CD14-positive monocyte (primary cell): ENCODE measurements around the gene FAT1. TPM values are rescaled to one million over a fixed set of nuclear protein-coding genes. Genes with fewer than 3 reads are reported as not detected.

ENCODE experiments used
- DNase-seq, 3 donors: peaks; one replicate each; pipeline ENCODE4 v3.0.0-alpha.2; 2011 to 2022
- H2AFZ ChIP-seq: 2 replicates; pipeline ENCODE4 v1.6.0; 2012; ENCODE audit warnings: mild to moderate bottlenecking, low read depth, low read length, inconsistent platforms; ENCODE audit not compliant: insufficient read depth, poor library complexity, severe bottlenecking
- H3K27ac ChIP-seq, 2 donors: 1 replicate in 1 of 2; 2 replicates in 1 of 2; pipeline ENCODE4 v1.5.1; 2012 to 2013; ENCODE audit warnings: low read length in 2 of 2, control low read depth in 1 of 2, inconsistent platforms in 1 of 2, low read depth in 1 of 2, mild to moderate bottlenecking in 1 of 2
- H3K27me3 ChIP-seq, 2 donors: one replicate each; pipeline versions ENCODE4 v1.6.0 to v1.6.1; 2011 to 2013; ENCODE audit warnings: low read length in 2 of 2; ENCODE audit not compliant: control insufficient read depth in 2 of 2, insufficient read depth in 2 of 2
- H3K36me3 ChIP-seq, 2 donors: replicated peaks in 1 of 2; 1 replicate in 1 of 2; 2 replicates in 1 of 2; pipeline versions ENCODE4 v1.5.1 to v1.6.1; 2012 to 2013; ENCODE audit warnings: low read length in 2 of 2, control low read depth in 1 of 2, inconsistent platforms in 1 of 2, mild to moderate bottlenecking in 1 of 2; ENCODE audit not compliant: insufficient read depth in 2 of 2, control insufficient read depth in 1 of 2
- H3K4me1 ChIP-seq, 2 donors: 1 replicate in 1 of 2; 2 replicates in 1 of 2; pipeline versions ENCODE4 v1.5.1 to v1.6.1; 2012 to 2013; ENCODE audit warnings: low read length in 2 of 2, control low read depth in 1 of 2, inconsistent platforms in 1 of 2, mild to moderate bottlenecking in 1 of 2, moderate library complexity in 1 of 2; ENCODE audit not compliant: insufficient read depth in 2 of 2, control insufficient read depth in 1 of 2
- H3K4me2 ChIP-seq: replicated peaks from 2 replicates; pipeline ENCODE3; 2012; ENCODE audit warnings: low read length, moderate library complexity, mild to moderate bottlenecking; ENCODE audit not compliant: poor library complexity, severe bottlenecking; ENCODE audit errors: extremely low read depth
- H3K4me3 ChIP-seq, 3 experiments: fragments of 200-600 bp in 1 of 3; sonication (generic) in 1 of 3; replicated peaks in 1 of 3; 1 replicate in 2 of 3; 2 replicates in 1 of 3; pipeline ENCODE4 v1.5.1; 2011 to 2013; ENCODE audit warnings: low read length in 3 of 3, mild to moderate bottlenecking in 3 of 3, control low read depth in 2 of 3, low read depth in 2 of 3, inconsistent platforms in 1 of 3, moderate library complexity in 1 of 3
- H3K79me2 ChIP-seq: 2 replicates; pipeline ENCODE4 v1.6.0; 2012; ENCODE audit warnings: mild to moderate bottlenecking, control low read depth, inconsistent platforms, low read length, moderate library complexity; ENCODE audit not compliant: insufficient read depth
- H3K9ac ChIP-seq: 2 replicates; pipeline ENCODE4 v1.6.0; 2017; ENCODE audit warnings: low read length, mild to moderate bottlenecking; ENCODE audit not compliant: insufficient read depth, poor library complexity, severe bottlenecking
- H3K9me3 ChIP-seq, 2 donors: replicated peaks in 1 of 2; 1 replicate in 1 of 2; 2 replicates in 1 of 2; pipeline versions ENCODE4 v1.5.1 to v1.6.1; 2012 to 2013; ENCODE audit warnings: low read length in 2 of 2, control low read depth in 1 of 2; ENCODE audit not compliant: control insufficient read depth in 1 of 2, insufficient read depth in 1 of 2
- H4K20me1 ChIP-seq: 2 replicates; pipeline ENCODE4 v1.6.0; 2012; ENCODE audit warnings: mild to moderate bottlenecking, low read length, control low read depth, moderate library complexity; ENCODE audit not compliant: insufficient read depth
- H3K27ac Mint-ChIP-seq, 7 donors: one replicate each; pipeline ENCODE4 v1.8.0; 2020; ENCODE audit warnings: mild to moderate bottlenecking in 7 of 7, mixed read lengths in 7 of 7, moderate library complexity in 6 of 7, inconsistent platforms in 2 of 7
- H3K27me3 Mint-ChIP-seq, 3 donors: one replicate each; pipeline ENCODE4 v1.8.0; 2021 to 2022; ENCODE audit warnings: low read depth in 3 of 3, mild to moderate bottlenecking in 3 of 3, mixed read lengths in 3 of 3, moderate library complexity in 3 of 3, inconsistent platforms in 1 of 3
- H3K36me3 Mint-ChIP-seq, 2 donors: one replicate each; pipeline ENCODE4 v1.8.0; 2020; ENCODE audit warnings: mixed read lengths in 2 of 2, inconsistent platforms in 1 of 2, mild to moderate bottlenecking in 1 of 2
- H3K4me1 Mint-ChIP-seq: one replicate; pipeline ENCODE4 v1.8.0; 2020; ENCODE audit warnings: mild to moderate bottlenecking, mixed read lengths
- H3K4me3 Mint-ChIP-seq, 2 donors: one replicate each; pipeline ENCODE4 v1.8.0; 2020; ENCODE audit warnings: mild to moderate bottlenecking in 2 of 2, mixed read lengths in 2 of 2, moderate library complexity in 1 of 2
- H3K9me3 Mint-ChIP-seq, 7 donors: one replicate each; pipeline ENCODE4 v1.8.0; 2020 to 2022; ENCODE audit warnings: mixed read lengths in 7 of 7, mild to moderate bottlenecking in 6 of 7, moderate library complexity in 6 of 7, inconsistent platforms in 2 of 7
- CTCF ChIP-seq: fragments of 200-600 bp; IDR thresholded peaks from one replicate; pipeline ENCODE4 v1.8.0; 2022; ENCODE audit warnings: antibody characterized with exemption, mild to moderate bottlenecking
- WGBS: methylation state at CpG from one replicate; pipeline ENCODE4 v1.1.5; 2013; ENCODE audit warnings: missing lambda C conversion rate; ENCODE audit not compliant: insufficient coverage; 5-methylcytosine and 5-hydroxymethylcytosine counted together
- intact Hi-C, 2 donors: fragments of 100-400 bp; cut with micrococcal nuclease; formaldehyde crosslinking; loops; one replicate each; pipeline versions ENCODE4 v1.15.0 to v1.15.1; 2023
- polyA plus RNA-seq, 3 donors: library from polyadenylated mRNA; depleted of rRNA in 1 of 3; unstranded in 2 of 3; stranded (reverse) in 1 of 3; fragments of 300-500 nt in 2 of 3; fragments of >200 nt in 1 of 3; fragmentation: Illumina TruSeq in 2 of 3; gene quantifications; 1 replicate in 2 of 3; 2 replicates in 1 of 3; pipeline ENCODE4 v1.2.3, GENCODE V29; 2012 to 2021

FAT1 gene
- polyA plus RNA-seq, 3 donors = not detected

DNA sequence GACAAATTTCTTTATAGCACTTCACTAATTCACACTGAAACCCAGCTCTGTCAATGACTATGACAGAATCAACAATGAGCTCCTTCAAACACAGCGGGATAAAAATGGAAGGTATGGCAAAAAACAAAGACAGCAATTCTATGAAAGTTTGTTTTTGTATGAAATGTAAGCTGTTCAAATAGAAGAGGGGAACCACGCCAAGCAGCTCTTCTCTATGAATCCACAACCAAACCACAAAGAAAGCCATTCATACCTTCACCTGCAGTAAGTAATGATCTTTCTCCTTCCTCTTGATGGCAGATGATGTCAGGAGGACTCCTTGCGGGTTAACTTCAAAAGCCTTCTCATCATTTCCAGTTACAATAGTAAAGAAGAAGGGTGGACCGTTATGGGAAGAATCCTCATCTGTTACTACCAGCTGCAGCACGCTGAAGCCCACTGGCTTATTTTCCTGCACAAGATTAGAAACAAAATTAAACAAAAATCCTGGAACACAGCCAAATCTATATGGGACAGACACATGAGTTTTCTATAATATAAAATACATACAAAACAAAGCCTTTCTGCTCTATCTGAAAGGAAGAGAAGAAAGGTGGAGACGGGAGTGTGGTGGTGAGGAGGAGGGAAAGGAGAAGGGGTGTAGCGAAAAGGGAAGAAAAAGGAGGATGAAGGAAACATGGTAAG is 119.4 kb downstream of the FAT1 start:
- H3K4me1 ChIP-seq = no peaks in the 10 kb centered on the region
- H3K27me3 ChIP-seq = no peaks in the 10 kb centered on the region
- no peak overlapping the region for H3K4me3 ChIP-seq
- no peak overlapping the region for H3K4me2 ChIP-seq
- Mint-ChIP-seq H3K4me1 (no peaks in the 10 kb centered on the region), H3K27ac (no peak overlapping the region), H3K9me3 (peaks cover 0 to 12% (median 4%) of the 10 kb centered on the region in 7 donors), H3K36me3 (no peaks in the 10 kb centered on the region), H3K27me3 (peaks cover 0 to 3% (median 0%) of the 10 kb centered on the region in 3 donors), H3K4me3 (no peak overlapping the region)
- H3K27ac ChIP-seq = no peak overlapping the region
- WGBS = 80% methylated on average over 2 of the region's 7 CpGs
- no peak overlapping the region for H3K9ac ChIP-seq
- intact Hi-C loops = no loop called here
- no peaks in the 10 kb centered on the region for H4K20me1 ChIP-seq
- H3K36me3 ChIP-seq = no peaks in the 10 kb centered on the region
- TF ChIP-seq CTCF = no peak
- H3K79me2 ChIP-seq = no peaks in the 10 kb centered on the region
- peaks cover 0 to 2% of the 10 kb centered on the region in 2 donors for H3K9me3 ChIP-seq
- no peak overlapping the region for H2AFZ ChIP-seq
- DNase-seq = no peak

- DNase-seq = no peak
- Histone ChIP-seq H3K9ac (no peak overlapping the region), H2AFZ (no peak overlapping the region), H3K27me3 (no peaks in the 10 kb centered on the region), H3K4me3 (no peak overlapping the region), H3K79me2 (no peaks in the 10 kb centered on the region), H3K4me1 (no peaks in the 10 kb centered on the region), H3K36me3 (no peaks in the 10 kb centered on the region), H3K4me2 (no peak overlapping the region), H4K20me1 (no peaks in the 10 kb centered on the region), H3K27ac (no peak overlapping the region), H3K9me3 (peaks cover 0 to 2% of the 10 kb centered on the region in 2 donors)
- peaks cover 0 to 12% (median 4%) of the 10 kb centered on the region in 7 donors for H3K9me3 Mint-ChIP-seq
- H3K27ac Mint-ChIP-seq = no peak overlapping the region
- H3K27me3 Mint-ChIP-seq = peaks cover 0 to 3% (median 0%) of the 10 kb centered on the region in 3 donors
- 82% methylated on average over 2 of the region's 9 CpGs for WGBS
- no peak for TF ChIP-seq CTCF
- H3K4me1 Mint-ChIP-seq = no peaks in the 10 kb centered on the region
- H3K4me3 Mint-ChIP-seq = no peak overlapping the region
- no peaks in the 10 kb centered on the region for H3K36me3 Mint-ChIP-seq
- intact Hi-C loops = no loop called here
Measured at GRCh38 chr4:186602978-186603377, 120.7 kb downstream of the FAT1 start.
